SK-N-SH treated with all-trans-retinoic acid at 6 μM for 48 hours (cell line): ENCODE measurements around the gene NCOA6.

ENCODE experiments used
- ATAC-seq: fragments of 200-7000 bp; cut with Tn5 transposase; 3 replicates; pipeline ENCODE4 v1.9.1; 2020; ENCODE audit warnings: mild to moderate bottlenecking, moderate library complexity
- ARNTL ChIP-seq: fragments of 450-650 bp; formaldehyde crosslinking; IDR thresholded peaks from 2 replicates; pipeline ENCODE4 v1.5.0; 2020; ENCODE audit warnings: low read depth, mild to moderate bottlenecking, moderate library complexity, borderline replicate concordance
- BACH2 ChIP-seq: fragments of 250-450 bp; sonication (Bioruptor Pico); IDR thresholded peaks from 2 replicates; pipeline ENCODE4 v1.9.0; 2021; ENCODE audit warnings: mild to moderate bottlenecking, borderline replicate concordance
- CSDC2 ChIP-seq: fragments of 250-450 bp; sonication (Bioruptor Pico); IDR thresholded peaks from 2 replicates; pipeline ENCODE4 v1.5.0; 2020; ENCODE audit warnings: mild to moderate bottlenecking, moderate library complexity
- ESRRG ChIP-seq: fragments of 250-450 bp; sonication (Bioruptor Pico); IDR thresholded peaks from 2 replicates; pipeline ENCODE4 v1.6.1; 2021; ENCODE audit warnings: mild to moderate bottlenecking
- GLIS3 ChIP-seq: fragments of 250-450 bp; sonication (Bioruptor Pico); IDR thresholded peaks from 2 replicates; pipeline ENCODE4 v1.5.0; 2020; ENCODE audit warnings: mild to moderate bottlenecking, moderate library complexity
- ISL1 ChIP-seq: fragments of 250-450 bp; sonication (Bioruptor Pico); IDR thresholded peaks from 2 replicates; pipeline ENCODE4 v2.1.2; 2022; ENCODE audit warnings: mild to moderate bottlenecking, moderate library complexity
- OSR1 ChIP-seq: fragments of 250-450 bp; sonication (Bioruptor Pico); IDR thresholded peaks from 2 replicates; pipeline ENCODE4 v1.8.0; 2022; ENCODE audit warnings: moderate library complexity, mild to moderate bottlenecking, inconsistent platforms
- PPARA ChIP-seq: fragments of 250-450 bp; sonication (Bioruptor Pico); IDR thresholded peaks from 2 replicates; pipeline ENCODE4 v1.5.0; 2020; ENCODE audit warnings: mild to moderate bottlenecking, borderline replicate concordance
- RARB ChIP-seq: fragments of 250-450 bp; sonication (Bioruptor Pico); IDR thresholded peaks from 2 replicates; pipeline ENCODE4 v1.8.0; 2021; ENCODE audit warnings: mild to moderate bottlenecking, moderate library complexity
- SNAI2 ChIP-seq: fragments of 250-450 bp; sonication (Bioruptor Pico); IDR thresholded peaks from 2 replicates; pipeline ENCODE4 v1.5.0; 2020; ENCODE audit warnings: mild to moderate bottlenecking, moderate library complexity
- TCF4 ChIP-seq: fragments of 250-450 bp; sonication (Bioruptor Pico); IDR thresholded peaks from 2 replicates; pipeline ENCODE4 v1.8.0; 2021; ENCODE audit warnings: mild to moderate bottlenecking, moderate library complexity, borderline replicate concordance
- TOX ChIP-seq: fragments of 250-450 bp; sonication (Bioruptor Pico); IDR thresholded peaks from 2 replicates; pipeline ENCODE4 v1.8.0; 2021; ENCODE audit warnings: mild to moderate bottlenecking, moderate library complexity, borderline replicate concordance
- ZFP3 ChIP-seq: fragments of 250-450 bp; sonication (Bioruptor Pico); IDR thresholded peaks from 2 replicates; pipeline ENCODE4 v1.5.0; 2020; ENCODE audit warnings: mild to moderate bottlenecking, moderate library complexity
- ZFP30 ChIP-seq: fragments of 450-650 bp; formaldehyde crosslinking; IDR thresholded peaks from 2 replicates; pipeline ENCODE4 v1.5.0; 2022; ENCODE audit warnings: mild to moderate bottlenecking, moderate library complexity
- ZNF565 ChIP-seq: fragments of 450-650 bp; formaldehyde crosslinking; conservative IDR thresholded peaks from 2 replicates; pipeline ENCODE4 v1.5.0; 2020; ENCODE audit warnings: low read depth, mild to moderate bottlenecking, moderate library complexity
- ZNF8 ChIP-seq: fragments of 450-650 bp; formaldehyde crosslinking; IDR thresholded peaks from 2 replicates; pipeline ENCODE4 v1.5.0; 2020; ENCODE audit warnings: mild to moderate bottlenecking, moderate library complexity
- TF ChIP-seq, protein P1 (sequence below): fragments of 250-450 bp; sonication (Bioruptor Pico); IDR thresholded peaks from 2 replicates; pipeline ENCODE4 v1.5.1; 2021; ENCODE audit warnings: mild to moderate bottlenecking, moderate library complexity
- TF ChIP-seq, protein P2 (sequence below): fragments of 250-450 bp; sonication (Bioruptor Pico); IDR thresholded peaks from 2 replicates; pipeline ENCODE4 v1.8.0; 2020; ENCODE audit warnings: mild to moderate bottlenecking, moderate library complexity, borderline replicate concordance
- TF ChIP-seq, protein P3 (sequence below): fragments of 250-450 bp; sonication (Bioruptor Pico); IDR thresholded peaks from 2 replicates; pipeline ENCODE4 v1.8.0; 2021; ENCODE audit warnings: low read depth, mild to moderate bottlenecking, moderate library complexity, borderline replicate concordance
- TF ChIP-seq, protein P4 (sequence below): fragments of 250-450 bp; sonication (Bioruptor Pico); IDR thresholded peaks from 2 replicates; pipeline ENCODE4 v1.5.1; 2020; ENCODE audit warnings: low read depth, mild to moderate bottlenecking, moderate library complexity

Gene NCOA6

DNA sequence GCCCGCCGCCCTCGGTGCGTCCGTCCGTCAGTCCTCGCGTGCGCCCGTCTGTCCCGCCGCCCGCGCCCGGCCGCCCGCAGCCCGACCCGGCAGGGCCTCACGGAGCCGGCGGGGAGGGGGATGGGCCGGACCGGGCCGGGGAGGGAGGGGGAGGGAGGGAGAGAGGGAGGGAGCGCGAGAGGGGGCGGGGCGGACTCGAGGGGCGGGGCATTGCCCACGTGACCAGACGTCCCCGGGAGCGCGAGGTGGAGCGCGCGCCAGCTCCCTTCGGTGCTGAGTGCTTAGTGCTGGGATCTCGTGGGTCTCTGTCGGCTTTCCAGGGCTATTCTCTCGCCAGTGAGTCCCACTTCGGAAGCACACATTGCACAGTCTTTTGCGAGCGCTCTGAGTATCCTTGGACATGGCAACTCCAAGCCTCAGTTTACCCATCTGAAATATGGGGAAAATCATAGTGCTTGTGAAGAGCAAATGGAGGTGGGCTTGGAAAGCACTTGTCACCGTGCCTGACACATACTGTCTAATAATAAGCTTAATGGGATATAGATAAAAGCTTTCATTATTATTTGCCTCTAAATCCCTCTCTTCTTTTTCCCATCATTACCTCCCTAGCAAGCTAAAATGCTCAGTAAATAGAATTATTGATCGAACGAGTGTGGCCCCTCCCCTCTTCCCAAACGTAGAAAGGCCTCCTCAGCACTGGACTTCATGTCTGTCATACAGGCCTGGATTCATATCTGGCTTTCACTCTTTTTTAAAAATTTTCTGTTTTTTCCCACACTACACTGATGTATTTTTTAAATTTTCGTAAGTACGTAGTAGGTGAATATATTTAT lies at the start of gene NCOA6:
Gene NCOA6, minus strand, starts transcription at position 122 of the 833 bp plus-strand sequence. CDS start 43,296 bp downstream, outside the sequence.
- TF ChIP-seq GLIS3, result no peak
- no peak for TF ChIP-seq ZFP3
- TF ChIP-seq ZNF565 (CRISPR knock-in tag), result no peak
- no peak for TF ChIP-seq TOX
- TF ChIP-seq ISL1 (CRISPR knock-in tag), result no peak
- no peak for TF ChIP-seq RARB (CRISPR knock-in tag)
- TF ChIP-seq SNAI2 (CRISPR knock-in tag), result no peak
- no peak for TF ChIP-seq ZFP30
- TF ChIP-seq, protein P1, sequence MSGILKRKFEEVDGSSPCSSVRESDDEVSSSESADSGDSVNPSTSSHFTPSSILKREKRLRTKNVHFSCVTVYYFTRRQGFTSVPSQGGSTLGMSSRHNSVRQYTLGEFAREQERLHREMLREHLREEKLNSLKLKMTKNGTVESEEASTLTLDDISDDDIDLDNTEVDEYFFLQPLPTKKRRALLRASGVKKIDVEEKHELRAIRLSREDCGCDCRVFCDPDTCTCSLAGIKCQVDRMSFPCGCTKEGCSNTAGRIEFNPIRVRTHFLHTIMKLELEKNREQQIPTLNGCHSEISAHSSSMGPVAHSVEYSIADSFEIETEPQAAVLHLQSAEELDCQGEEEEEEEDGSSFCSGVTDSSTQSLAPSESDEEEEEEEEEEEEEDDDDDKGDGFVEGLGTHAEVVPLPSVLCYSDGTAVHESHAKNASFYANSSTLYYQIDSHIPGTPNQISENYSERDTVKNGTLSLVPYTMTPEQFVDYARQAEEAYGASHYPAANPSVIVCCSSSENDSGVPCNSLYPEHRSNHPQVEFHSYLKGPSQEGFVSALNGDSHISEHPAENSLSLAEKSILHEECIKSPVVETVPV (CRISPR knock-in tag), result no peak
- TF ChIP-seq CSDC2 (CRISPR knock-in tag), result no peak
- no peak for TF ChIP-seq ARNTL (CRISPR knock-in tag)
- no peak for TF ChIP-seq TCF4 (CRISPR knock-in tag)
- no peak for TF ChIP-seq PPARA (CRISPR knock-in tag)
- peak; percentile 69 for ATAC-seq

DNA sequence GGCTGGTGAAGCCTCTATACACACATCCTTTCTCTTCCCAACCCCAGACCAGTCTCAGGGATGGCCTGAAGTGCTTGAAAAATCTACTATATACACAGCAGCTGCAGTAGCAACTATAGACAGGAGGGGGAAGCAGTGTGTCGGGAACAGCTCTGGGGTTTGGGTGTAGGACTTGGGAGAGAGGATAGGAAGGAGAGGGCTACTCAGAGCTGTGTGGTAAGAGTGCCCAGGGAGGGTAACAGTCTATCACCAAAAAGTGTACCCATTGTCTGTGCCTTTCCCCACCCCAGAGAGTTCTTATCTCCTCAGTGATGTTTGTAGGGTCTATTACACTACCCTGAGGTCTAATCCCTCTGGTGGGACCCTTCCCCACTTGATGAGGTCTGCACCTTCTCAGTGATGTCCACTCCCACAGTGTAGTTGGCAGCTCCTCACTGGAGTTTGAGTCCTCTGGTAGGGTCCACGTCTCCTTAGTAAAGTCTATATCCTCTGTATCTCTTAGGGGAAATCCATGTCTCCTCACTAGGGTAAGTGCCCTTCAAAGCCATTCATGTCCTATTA lies 48.7 kb upstream of the NCOA6 start:
- TF ChIP-seq, protein P2, sequence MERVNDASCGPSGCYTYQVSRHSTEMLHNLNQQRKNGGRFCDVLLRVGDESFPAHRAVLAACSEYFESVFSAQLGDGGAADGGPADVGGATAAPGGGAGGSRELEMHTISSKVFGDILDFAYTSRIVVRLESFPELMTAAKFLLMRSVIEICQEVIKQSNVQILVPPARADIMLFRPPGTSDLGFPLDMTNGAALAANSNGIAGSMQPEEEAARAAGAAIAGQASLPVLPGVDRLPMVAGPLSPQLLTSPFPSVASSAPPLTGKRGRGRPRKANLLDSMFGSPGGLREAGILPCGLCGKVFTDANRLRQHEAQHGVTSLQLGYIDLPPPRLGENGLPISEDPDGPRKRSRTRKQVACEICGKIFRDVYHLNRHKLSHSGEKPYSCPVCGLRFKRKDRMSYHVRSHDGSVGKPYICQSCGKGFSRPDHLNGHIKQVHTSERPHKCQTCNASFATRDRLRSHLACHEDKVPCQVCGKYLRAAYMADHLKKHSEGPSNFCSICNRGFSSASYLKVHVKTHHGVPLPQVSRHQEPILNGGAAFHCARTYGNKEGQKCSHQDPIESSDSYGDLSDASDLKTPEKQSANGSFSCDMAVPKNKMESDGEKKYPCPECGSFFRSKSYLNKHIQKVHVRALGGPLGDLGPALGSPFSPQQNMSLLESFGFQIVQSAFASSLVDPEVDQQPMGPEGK (CRISPR knock-in tag), result no peak
- TF ChIP-seq SNAI2 (CRISPR knock-in tag), result no peak
- ATAC-seq, result peak; percentile 69

DNA sequence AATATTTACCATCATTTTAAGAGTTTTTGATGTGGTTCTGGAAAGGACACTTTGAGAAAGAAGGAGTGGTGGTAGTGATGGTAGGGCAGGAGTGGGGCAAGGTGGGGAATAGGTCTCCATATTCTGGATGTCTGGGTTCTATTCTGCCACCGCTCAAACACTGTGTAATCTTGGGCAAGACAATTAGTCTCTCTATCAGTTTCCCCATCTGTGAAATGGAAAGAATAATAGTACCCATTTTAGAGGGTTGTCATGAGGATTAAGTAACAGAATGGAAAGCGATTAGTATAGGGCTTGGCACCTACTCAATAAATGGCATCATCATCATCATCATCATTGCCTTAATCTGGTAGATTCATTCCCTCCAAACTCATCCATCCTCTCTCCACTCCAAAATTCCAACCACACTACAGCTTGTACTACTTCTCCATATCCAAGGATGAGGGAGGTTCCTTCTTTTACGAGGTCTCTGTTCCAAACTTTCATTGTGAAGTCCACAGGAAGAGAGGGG lies 48.2 kb upstream of the NCOA6 start:
- TF ChIP-seq ZFP30 (no peak), ZNF565 (CRISPR knock-in tag) (no peak)
- ATAC-seq, result no peak

DNA sequence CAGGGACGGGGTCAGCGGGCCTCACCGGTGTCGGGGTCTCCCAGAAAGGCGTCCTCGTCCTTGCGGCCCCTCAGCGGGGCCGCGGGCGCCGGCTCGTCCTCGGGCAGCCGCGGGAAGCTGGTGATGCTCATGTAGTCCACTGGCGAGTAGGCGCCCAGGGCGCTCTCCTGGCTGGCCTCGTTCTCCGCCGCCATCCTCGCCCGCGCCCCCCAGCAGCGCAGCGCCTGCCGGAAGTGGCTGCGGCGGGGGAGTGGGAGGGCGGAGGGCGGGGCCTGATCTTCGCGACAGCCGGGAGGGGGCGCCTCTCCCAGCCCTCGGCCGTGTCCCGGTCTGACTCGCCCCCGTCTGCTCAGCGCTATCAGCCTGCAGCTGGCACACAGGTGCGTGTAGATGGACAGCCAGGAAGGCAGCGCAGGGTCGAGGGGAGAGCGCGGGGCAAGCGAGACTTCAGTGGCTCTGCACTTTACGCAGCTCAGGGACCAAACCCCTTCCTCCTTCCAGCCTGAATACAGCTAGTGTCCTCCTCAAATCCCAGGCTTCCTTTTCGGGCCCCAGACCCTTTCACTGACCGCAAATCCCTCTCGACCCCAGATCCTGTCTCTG lies 47.3 kb upstream of the NCOA6 start, which contains the start of gene GGT7:
Gene GGT7, minus strand, starts transcription at position 235 of the 603 bp plus-strand sequence. Its CDS starts 41 bp downstream, at position 194.
- ATAC-seq, result peak; percentile 80
- TF ChIP-seq BACH2 (no peak), SNAI2 (CRISPR knock-in tag) (no peak), TCF4 (CRISPR knock-in tag) (no peak; the same call in 1 of the 2 replicates), RARB (CRISPR knock-in tag) (no peak), ZNF8 (CRISPR knock-in tag) (no peak), ARNTL (CRISPR knock-in tag) (no peak), OSR1 (CRISPR knock-in tag) (no peak), ZFP3 (no peak), ZFP30 (no peak), GLIS3 (no peak), CSDC2 (CRISPR knock-in tag) (no peak), TOX (no peak), ESRRG (no peak)
- TF ChIP-seq, protein P2 (CRISPR knock-in tag), result no peak
- TF ChIP-seq, protein P3, sequence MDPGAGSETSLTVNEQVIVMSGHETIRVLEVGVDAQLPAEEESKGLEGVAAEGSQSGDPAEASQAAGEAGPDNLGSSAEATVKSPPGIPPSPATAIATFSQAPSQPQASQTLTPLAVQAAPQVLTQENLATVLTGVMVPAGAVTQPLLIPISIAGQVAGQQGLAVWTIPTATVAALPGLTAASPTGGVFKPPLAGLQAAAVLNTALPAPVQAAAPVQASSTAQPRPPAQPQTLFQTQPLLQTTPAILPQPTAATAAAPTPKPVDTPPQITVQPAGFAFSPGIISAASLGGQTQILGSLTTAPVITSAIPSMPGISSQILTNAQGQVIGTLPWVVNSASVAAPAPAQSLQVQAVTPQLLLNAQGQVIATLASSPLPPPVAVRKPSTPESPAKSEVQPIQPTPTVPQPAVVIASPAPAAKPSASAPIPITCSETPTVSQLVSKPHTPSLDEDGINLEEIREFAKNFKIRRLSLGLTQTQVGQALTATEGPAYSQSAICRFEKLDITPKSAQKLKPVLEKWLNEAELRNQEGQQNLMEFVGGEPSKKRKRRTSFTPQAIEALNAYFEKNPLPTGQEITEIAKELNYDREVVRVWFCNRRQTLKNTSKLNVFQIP (CRISPR knock-in tag), result no peak
- TF ChIP-seq, protein P1 (CRISPR knock-in tag), result no peak
- TF ChIP-seq, protein P4, sequence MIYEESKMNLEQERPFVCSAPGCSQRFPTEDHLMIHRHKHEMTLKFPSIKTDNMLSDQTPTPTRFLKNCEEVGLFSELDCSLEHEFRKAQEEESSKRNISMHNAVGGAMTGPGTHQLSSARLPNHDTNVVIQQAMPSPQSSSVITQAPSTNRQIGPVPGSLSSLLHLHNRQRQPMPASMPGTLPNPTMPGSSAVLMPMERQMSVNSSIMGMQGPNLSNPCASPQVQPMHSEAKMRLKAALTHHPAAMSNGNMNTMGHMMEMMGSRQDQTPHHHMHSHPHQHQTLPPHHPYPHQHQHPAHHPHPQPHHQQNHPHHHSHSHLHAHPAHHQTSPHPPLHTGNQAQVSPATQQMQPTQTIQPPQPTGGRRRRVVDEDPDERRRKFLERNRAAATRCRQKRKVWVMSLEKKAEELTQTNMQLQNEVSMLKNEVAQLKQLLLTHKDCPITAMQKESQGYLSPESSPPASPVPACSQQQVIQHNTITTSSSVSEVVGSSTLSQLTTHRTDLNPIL (CRISPR knock-in tag), result no peak
